Measurements from ENCODE around the gene OR1J1.

The OR1J1 gene

GRCh38 chr9:122446819-122447484, 30.8 kb downstream of the OR1J1 start:
- no peak for DNase-seq (ENCODE audit: low spot score)
- TF ChIP-seq CTCF (IDR thresholded peaks at IDR 0.05; ENCODE audit: extremely low read depth, missing control alignments) = no peak

GRCh38 chr9:122445155-122445749, 32.5 kb downstream of the OR1J1 start:
- no peak for TF ChIP-seq CTCF (IDR thresholded peaks at IDR 0.05; ENCODE audit: extremely low read depth, missing control alignments)
- no peak for DNase-seq (ENCODE audit: low spot score)

- DNase-seq (ENCODE audit: low spot score) = no peak
- no peak for TF ChIP-seq CTCF (IDR thresholded peaks at IDR 0.05; ENCODE audit: extremely low read depth, missing control alignments)
Observed at GRCh38 chr9:122444041-122444733, 33.5 kb downstream of the OR1J1 start.

DNA sequence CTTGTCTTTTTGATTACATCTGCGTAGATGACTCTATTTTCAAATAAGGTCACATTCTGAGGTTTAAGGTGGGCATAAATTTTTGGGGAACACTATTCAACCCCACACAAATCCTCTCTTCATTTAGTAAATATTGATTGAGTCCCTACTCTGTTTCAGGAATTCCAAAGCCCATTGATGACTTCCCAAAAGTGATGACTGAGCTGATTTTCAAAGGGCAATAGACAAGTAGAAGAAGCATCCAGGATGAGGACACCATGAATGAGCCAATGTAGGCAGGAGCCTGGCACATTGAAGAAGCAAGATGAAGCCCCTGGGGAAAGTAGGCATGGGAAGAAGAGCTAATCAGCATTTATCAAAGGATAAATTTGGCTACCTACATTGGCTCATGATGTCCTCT, 35.2 kb downstream of the OR1J1 start:
- no peak for TF ChIP-seq CTCF (IDR thresholded peaks at IDR 0.05; ENCODE audit: extremely low read depth, missing control alignments)
- DNase-seq (ENCODE audit: low spot score) = no peak

All from GM20000 (cell line).